HEK293 (cell line): ENCODE measurements around the gene PTPN20.

Experiments
- CTCF ChIA-PET: fragments of 350-600 bp; formaldehyde crosslinking; extraction: SDS; loops from one replicate; lab custom pipeline; 2021; ENCODE audit warnings: antibody characterized with exemption; lab: Yijun Ruan, JAX
- POLR2A ChIA-PET: fragments of 300-600 bp; formaldehyde crosslinking; extraction: SDS; loops from one replicate; lab custom pipeline; 2020; ENCODE audit warnings: antibody characterized with exemption, inconsistent platforms; lab: Yijun Ruan, JAX
- H3K27ac ChIP-seq: fragments of 200-500 bp; sonication (Bioruptor generic); 2 replicates; pipeline ENCODE4 v1.5.1; 2014; ENCODE audit warnings: low read depth, low read length, control low read depth, inconsistent platforms; ENCODE audit errors: extremely low read depth
- H3K36me3 ChIP-seq, 2 experiments: fragments of 200-500 bp in 1 of 2; sonication (Bioruptor generic) in 1 of 2; 1 replicate in 1 of 2; 2 replicates in 1 of 2; pipeline ENCODE4 v1.5.1; 2014 to 2017; ENCODE audit warnings: inconsistent platforms in 2 of 2, low read length in 2 of 2; ENCODE audit not compliant: control insufficient read depth in 2 of 2, insufficient read depth in 1 of 2
- H3K4me1 ChIP-seq: fragments of 200-500 bp; sonication (Bioruptor generic); 2 replicates; pipeline ENCODE4 v1.5.1; 2014; ENCODE audit warnings: mild to moderate bottlenecking, low read length, inconsistent platforms; ENCODE audit not compliant: control insufficient read depth, insufficient read depth
- H3K4me3 ChIP-seq: 2 replicates; pipeline ENCODE4 v1.5.1; 2011; ENCODE audit warnings: low read depth, mild to moderate bottlenecking, control low read depth, low read length, moderate library complexity
- H3K9me3 ChIP-seq: fragments of 200-500 bp; sonication (Bioruptor generic); 2 replicates; pipeline ENCODE4 v1.5.1; 2014; ENCODE audit warnings: low read depth, low read length, inconsistent platforms; ENCODE audit not compliant: control insufficient read depth, insufficient read depth
- FEZF1 ChIP-seq: fragments of 450-650 bp; formaldehyde crosslinking; IDR thresholded peaks from 2 replicates; pipeline ENCODE4 v1.5.1; 2016; ENCODE audit warnings: missing biosample characterization, missing genetic modification characterization
- PRDM1 ChIP-seq: fragments of 450-650 bp; formaldehyde crosslinking; IDR thresholded peaks from 2 replicates; pipeline ENCODE4; 2016; ENCODE audit warnings: missing biosample characterization, missing genetic modification characterization
- ZFP69B ChIP-seq: fragments of 450-650 bp; formaldehyde crosslinking; IDR thresholded peaks from 2 replicates; pipeline ENCODE4 v1.5.1; 2016; ENCODE audit warnings: missing biosample characterization, missing genetic modification characterization
- ZNF169 ChIP-seq: fragments of 450-650 bp; formaldehyde crosslinking; IDR thresholded peaks from 2 replicates; pipeline ENCODE4 v1.5.1; 2016; ENCODE audit warnings: missing biosample characterization, missing genetic modification characterization
- ZNF239 ChIP-seq: fragments of 450-650 bp; formaldehyde crosslinking; IDR thresholded peaks from 2 replicates; pipeline ENCODE4 v1.5.1; 2016; ENCODE audit warnings: missing biosample characterization, missing genetic modification characterization
- ZNF24 ChIP-seq: fragments of 450-650 bp; formaldehyde crosslinking; IDR thresholded peaks from 2 replicates; pipeline ENCODE4 v1.5.1; 2016; ENCODE audit warnings: missing biosample characterization, missing genetic modification characterization
- ZNF248 ChIP-seq: fragments of 450-650 bp; formaldehyde crosslinking; IDR thresholded peaks from 2 replicates; pipeline ENCODE4 v1.5.1; 2017; ENCODE audit warnings: missing biosample characterization, missing genetic modification characterization
- ZNF274 ChIP-seq, 2 experiments: fragments of 200-500 bp in 1 of 2; fragments of 450-650 bp in 1 of 2; sonication (Bioruptor generic) in 1 of 2; formaldehyde crosslinking in 1 of 2; IDR thresholded peaks; 2 replicates each; pipeline versions ENCODE4 v1.5.1 to v1.6.1; 2014 to 2016; ENCODE audit warnings: borderline replicate concordance in 1 of 2, inconsistent platforms in 1 of 2, low read length in 1 of 2, missing biosample characterization in 1 of 2, missing genetic modification characterization in 1 of 2
- ZNF366 ChIP-seq: fragments of 450-650 bp; formaldehyde crosslinking; conservative IDR thresholded peaks from 2 replicates; pipeline ENCODE4 v1.5.1; 2016; ENCODE audit warnings: missing biosample characterization, missing genetic modification characterization
- ZNF555 ChIP-seq: fragments of 450-650 bp; formaldehyde crosslinking; conservative IDR thresholded peaks from 2 replicates; pipeline ENCODE4 v1.5.1; 2017; ENCODE audit warnings: missing biosample characterization, mild to moderate bottlenecking, missing genetic modification characterization, inconsistent platforms
- ZNF610 ChIP-seq: fragments of 450-650 bp; formaldehyde crosslinking; IDR thresholded peaks from 2 replicates; pipeline ENCODE4 v1.5.1; 2016; ENCODE audit warnings: missing biosample characterization, missing genetic modification characterization, borderline replicate concordance
- ZNF623 ChIP-seq: fragments of 450-650 bp; formaldehyde crosslinking; IDR thresholded peaks from 2 replicates; pipeline ENCODE4 v1.5.1; 2016; ENCODE audit warnings: missing biosample characterization, missing genetic modification characterization
- ZNF629 ChIP-seq: fragments of 450-650 bp; formaldehyde crosslinking; IDR thresholded peaks from 2 replicates; pipeline ENCODE4 v1.5.1; 2017; ENCODE audit warnings: missing biosample characterization, missing genetic modification characterization
- TF ChIP-seq, protein P1 (sequence below): fragments of 450-650 bp; formaldehyde crosslinking; IDR thresholded peaks from 2 replicates; pipeline ENCODE4 v1.5.1; 2016; ENCODE audit warnings: missing biosample characterization, missing genetic modification characterization, low read depth
- TF ChIP-seq, protein P2 (sequence below): fragments of 450-650 bp; formaldehyde crosslinking; IDR thresholded peaks from 2 replicates; pipeline ENCODE4 v1.5.1; 2017; ENCODE audit warnings: missing biosample characterization, missing genetic modification characterization
- TF ChIP-seq, protein P3 (sequence below): fragments of 450-650 bp; formaldehyde crosslinking; IDR thresholded peaks from 2 replicates; pipeline ENCODE4 v1.5.1; 2017; ENCODE audit warnings: missing biosample characterization, missing genetic modification characterization
- TF ChIP-seq, protein P4 (sequence below): fragments of 450-650 bp; formaldehyde crosslinking; IDR thresholded peaks from 2 replicates; pipeline ENCODE4 v1.5.1; 2016; ENCODE audit warnings: missing biosample characterization, missing genetic modification characterization
- TF ChIP-seq, protein P5 (sequence below): fragments of 450-650 bp; formaldehyde crosslinking; IDR thresholded peaks from 2 replicates; pipeline ENCODE4 v1.5.1; 2016; ENCODE audit warnings: missing biosample characterization, missing genetic modification characterization
- TF ChIP-seq, protein P6 (sequence below): fragments of 450-650 bp; formaldehyde crosslinking; IDR thresholded peaks from 2 replicates; pipeline ENCODE4 v1.5.1; 2016; ENCODE audit warnings: missing biosample characterization, missing genetic modification characterization

Gene PTPN20

DNA sequence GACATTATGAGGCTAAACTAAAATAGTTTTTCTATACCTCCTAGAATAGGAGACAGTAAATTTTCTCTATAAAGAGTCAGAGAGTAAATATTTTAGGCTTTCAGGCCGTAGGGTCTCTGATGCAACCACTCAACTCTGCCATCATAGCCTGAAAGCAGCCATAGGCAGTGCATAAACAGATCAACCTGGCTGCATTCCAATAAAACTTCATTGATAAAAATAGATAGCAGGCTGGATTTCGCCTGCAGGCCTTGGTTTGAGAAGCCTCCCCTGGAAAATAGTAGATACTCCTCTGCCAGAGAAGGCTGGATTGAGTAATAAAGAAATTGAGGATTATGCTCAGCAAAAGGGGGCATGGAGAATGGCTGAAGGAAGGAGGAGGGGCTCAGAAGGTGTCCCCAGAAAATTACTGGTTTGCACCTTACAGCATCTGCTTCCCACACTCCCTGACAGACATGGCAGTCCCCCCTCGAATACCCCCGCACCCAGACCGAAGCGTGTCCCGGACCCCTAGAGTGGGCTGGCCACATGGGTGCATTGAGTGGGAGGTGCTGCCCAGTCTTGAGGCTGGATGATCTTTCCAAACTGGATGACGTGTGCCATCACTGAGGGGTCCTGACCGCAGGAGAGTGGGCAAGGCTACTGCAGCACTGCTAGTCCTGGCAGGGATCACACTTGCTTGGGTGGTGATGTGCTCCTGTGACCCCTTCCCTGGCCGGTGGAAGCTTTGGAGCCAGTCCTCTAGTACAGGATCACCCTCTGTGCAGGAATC is 126.6 kb downstream of the PTPN20 start:
- POLR2A ChIA-PET, result no interaction called here
- Histone ChIP-seq H3K4me3 (no peak overlapping the region), H3K9me3 (no peaks in the 10 kb centered on the region)
- TF ChIP-seq ZNF274 (IDR thresholded peaks at IDR 0.05; ENCODE audit: low read length), result no peak
- no peak for TF ChIP-seq ZNF274 (tag by site-specific recombination; IDR thresholded peaks at IDR 0.05; ENCODE audit: borderline replicate concordance)
- TF ChIP-seq, protein P1, sequence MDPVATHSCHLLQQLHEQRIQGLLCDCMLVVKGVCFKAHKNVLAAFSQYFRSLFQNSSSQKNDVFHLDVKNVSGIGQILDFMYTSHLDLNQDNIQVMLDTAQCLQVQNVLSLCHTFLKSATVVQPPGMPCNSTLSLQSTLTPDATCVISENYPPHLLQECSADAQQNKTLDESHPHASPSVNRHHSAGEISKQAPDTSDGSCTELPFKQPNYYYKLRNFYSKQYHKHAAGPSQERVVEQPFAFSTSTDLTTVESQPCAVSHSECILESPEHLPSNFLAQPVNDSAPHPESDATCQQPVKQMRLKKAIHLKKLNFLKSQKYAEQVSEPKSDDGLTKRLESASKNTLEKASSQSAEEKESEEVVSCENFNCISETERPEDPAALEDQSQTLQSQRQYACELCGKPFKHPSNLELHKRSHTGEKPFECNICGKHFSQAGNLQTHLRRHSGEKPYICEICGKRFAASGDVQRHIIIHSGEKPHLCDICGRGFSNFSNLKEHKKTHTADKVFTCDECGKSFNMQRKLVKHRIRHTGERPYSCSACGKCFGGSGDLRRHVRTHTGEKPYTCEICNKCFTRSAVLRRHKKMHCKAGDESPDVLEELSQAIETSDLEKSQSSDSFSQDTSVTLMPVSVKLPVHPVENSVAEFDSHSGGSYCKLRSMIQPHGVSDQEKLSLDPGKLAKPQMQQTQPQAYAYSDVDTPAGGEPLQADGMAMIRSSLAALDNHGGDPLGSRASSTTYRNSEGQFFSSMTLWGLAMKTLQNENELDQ (tag by site-specific recombination), result no peak
- no peak for TF ChIP-seq ZNF239 (tag by site-specific recombination)
- no peak for TF ChIP-seq ZNF366 (tag by site-specific recombination)
- no peak for TF ChIP-seq FEZF1
- TF ChIP-seq, protein P2, sequence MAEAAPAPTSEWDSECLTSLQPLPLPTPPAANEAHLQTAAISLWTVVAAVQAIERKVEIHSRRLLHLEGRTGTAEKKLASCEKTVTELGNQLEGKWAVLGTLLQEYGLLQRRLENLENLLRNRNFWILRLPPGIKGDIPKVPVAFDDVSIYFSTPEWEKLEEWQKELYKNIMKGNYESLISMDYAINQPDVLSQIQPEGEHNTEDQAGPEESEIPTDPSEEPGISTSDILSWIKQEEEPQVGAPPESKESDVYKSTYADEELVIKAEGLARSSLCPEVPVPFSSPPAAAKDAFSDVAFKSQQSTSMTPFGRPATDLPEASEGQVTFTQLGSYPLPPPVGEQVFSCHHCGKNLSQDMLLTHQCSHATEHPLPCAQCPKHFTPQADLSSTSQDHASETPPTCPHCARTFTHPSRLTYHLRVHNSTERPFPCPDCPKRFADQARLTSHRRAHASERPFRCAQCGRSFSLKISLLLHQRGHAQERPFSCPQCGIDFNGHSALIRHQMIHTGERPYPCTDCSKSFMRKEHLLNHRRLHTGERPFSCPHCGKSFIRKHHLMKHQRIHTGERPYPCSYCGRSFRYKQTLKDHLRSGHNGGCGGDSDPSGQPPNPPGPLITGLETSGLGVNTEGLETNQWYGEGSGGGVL, result no peak
- TF ChIP-seq ZNF248 (tag by site-specific recombination), result no peak
- no peak for TF ChIP-seq ZNF610 (tag by site-specific recombination)
- TF ChIP-seq ZNF623 (tag by site-specific recombination), result no peak
- TF ChIP-seq ZNF24, result no peak
- TF ChIP-seq PRDM1 (tag by site-specific recombination), result no peak
- TF ChIP-seq, all 188 proteins: peak for 0
- Histone ChIP-seq H3K36me3 (no peaks in the 10 kb centered on the region), H3K27ac (no peak overlapping the region), H3K4me1 (no peaks in the 10 kb centered on the region)
- CTCF ChIA-PET, result interaction anchor here (0.8 to 1.0 kb wide), 3 partner anchors 10 to 303 kb away, joined by 3 to 4 read pairs (median 3); no protein-coding TSS in a partner anchor

DNA sequence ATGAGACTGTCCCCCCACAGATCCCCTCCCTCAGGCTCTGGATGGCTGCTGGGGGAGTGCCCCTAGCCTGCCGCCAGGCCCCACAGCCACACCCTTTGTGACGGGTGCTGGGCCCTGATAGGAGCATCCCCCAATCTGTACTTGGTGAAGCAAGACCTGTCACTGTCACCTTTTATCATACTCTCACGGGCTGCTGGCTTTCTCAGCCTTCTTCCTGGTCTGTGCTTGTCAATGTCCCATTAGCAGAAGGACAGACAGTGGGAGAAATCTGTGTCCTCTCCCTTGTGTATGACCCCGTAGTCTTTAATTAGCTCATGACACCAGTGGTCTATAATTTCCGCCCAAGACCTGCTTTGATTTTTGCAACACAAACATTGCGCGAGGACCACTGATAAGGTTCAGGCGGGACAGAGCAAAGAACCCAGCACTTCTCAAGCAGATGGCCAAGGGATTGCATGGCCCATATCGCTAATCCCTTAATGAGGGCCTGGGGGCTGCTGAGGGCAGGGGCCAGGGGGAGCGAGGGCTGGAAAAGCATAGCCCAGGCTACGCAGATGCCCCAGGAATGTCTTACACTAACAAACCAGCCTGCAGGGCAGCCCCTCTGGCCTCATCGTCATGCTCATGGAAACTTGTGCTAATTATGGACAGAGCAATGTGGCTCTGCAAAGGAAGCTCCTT is 127.8 kb downstream of the PTPN20 start:
- Histone ChIP-seq H3K27ac (no peak overlapping the region), H3K4me3 (no peak overlapping the region), H3K9me3 (no peaks in the 10 kb centered on the region), H3K4me1 (no peaks in the 10 kb centered on the region), H3K36me3 (no peaks in the 10 kb centered on the region)
- CTCF ChIA-PET, result interaction anchor here (1.0 to 1.2 kb wide), 2 partner anchors 9 kb away, joined by 3 to 4 read pairs; no protein-coding TSS in a partner anchor
- POLR2A ChIA-PET, result no interaction called here
- no peak for TF ChIP-seq ZNF555 (tag by site-specific recombination)
- TF ChIP-seq, protein P3, sequence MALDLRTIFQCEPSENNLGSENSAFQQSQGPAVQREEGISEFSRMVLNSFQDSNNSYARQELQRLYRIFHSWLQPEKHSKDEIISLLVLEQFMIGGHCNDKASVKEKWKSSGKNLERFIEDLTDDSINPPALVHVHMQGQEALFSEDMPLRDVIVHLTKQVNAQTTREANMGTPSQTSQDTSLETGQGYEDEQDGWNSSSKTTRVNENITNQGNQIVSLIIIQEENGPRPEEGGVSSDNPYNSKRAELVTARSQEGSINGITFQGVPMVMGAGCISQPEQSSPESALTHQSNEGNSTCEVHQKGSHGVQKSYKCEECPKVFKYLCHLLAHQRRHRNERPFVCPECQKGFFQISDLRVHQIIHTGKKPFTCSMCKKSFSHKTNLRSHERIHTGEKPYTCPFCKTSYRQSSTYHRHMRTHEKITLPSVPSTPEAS, result no peak
- TF ChIP-seq, protein P4, sequence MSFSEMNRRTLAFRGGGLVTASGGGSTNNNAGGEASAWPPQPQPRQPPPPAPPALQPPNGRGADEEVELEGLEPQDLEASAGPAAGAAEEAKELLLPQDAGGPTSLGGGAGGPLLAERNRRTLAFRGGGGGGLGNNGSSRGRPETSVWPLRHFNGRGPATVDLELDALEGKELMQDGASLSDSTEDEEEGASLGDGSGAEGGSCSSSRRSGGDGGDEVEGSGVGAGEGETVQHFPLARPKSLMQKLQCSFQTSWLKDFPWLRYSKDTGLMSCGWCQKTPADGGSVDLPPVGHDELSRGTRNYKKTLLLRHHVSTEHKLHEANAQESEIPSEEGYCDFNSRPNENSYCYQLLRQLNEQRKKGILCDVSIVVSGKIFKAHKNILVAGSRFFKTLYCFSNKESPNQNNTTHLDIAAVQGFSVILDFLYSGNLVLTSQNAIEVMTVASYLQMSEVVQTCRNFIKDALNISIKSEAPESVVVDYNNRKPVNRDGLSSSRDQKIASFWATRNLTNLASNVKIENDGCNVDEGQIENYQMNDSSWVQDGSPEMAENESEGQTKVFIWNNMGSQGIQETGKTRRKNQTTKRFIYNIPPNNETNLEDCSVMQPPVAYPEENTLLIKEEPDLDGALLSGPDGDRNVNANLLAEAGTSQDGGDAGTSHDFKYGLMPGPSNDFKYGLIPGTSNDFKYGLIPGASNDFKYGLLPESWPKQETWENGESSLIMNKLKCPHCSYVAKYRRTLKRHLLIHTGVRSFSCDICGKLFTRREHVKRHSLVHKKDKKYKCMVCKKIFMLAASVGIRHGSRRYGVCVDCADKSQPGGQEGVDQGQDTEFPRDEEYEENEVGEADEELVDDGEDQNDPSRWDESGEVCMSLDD (tag by site-specific recombination), result no peak
- TF ChIP-seq ZFP69B, result no peak
- no peak for TF ChIP-seq ZNF629 (tag by site-specific recombination)
- TF ChIP-seq, protein P5, sequence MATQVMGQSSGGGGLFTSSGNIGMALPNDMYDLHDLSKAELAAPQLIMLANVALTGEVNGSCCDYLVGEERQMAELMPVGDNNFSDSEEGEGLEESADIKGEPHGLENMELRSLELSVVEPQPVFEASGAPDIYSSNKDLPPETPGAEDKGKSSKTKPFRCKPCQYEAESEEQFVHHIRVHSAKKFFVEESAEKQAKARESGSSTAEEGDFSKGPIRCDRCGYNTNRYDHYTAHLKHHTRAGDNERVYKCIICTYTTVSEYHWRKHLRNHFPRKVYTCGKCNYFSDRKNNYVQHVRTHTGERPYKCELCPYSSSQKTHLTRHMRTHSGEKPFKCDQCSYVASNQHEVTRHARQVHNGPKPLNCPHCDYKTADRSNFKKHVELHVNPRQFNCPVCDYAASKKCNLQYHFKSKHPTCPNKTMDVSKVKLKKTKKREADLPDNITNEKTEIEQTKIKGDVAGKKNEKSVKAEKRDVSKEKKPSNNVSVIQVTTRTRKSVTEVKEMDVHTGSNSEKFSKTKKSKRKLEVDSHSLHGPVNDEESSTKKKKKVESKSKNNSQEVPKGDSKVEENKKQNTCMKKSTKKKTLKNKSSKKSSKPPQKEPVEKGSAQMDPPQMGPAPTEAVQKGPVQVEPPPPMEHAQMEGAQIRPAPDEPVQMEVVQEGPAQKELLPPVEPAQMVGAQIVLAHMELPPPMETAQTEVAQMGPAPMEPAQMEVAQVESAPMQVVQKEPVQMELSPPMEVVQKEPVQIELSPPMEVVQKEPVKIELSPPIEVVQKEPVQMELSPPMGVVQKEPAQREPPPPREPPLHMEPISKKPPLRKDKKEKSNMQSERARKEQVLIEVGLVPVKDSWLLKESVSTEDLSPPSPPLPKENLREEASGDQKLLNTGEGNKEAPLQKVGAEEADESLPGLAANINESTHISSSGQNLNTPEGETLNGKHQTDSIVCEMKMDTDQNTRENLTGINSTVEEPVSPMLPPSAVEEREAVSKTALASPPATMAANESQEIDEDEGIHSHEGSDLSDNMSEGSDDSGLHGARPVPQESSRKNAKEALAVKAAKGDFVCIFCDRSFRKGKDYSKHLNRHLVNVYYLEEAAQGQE (tag by site-specific recombination), result no peak
- TF ChIP-seq ZNF169 (tag by site-specific recombination), result no peak
- TF ChIP-seq, protein P6, sequence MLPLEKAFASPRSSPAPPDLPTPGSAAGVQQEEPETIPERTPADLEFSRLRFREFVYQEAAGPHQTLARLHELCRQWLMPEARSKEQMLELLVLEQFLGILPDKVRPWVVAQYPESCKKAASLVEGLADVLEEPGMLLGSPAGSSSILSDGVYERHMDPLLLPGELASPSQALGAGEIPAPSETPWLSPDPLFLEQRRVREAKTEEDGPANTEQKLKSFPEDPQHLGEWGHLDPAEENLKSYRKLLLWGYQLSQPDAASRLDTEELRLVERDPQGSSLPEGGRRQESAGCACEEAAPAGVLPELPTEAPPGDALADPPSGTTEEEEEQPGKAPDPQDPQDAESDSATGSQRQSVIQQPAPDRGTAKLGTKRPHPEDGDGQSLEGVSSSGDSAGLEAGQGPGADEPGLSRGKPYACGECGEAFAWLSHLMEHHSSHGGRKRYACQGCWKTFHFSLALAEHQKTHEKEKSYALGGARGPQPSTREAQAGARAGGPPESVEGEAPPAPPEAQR (tag by site-specific recombination), result no peak
